ENCODE measurements around the gene BLOC1S5.
"Not testable (repeated sequence)": the region's sequence is repeated elsewhere in the genome, so short reads cannot be mapped to it uniquely, and the experiment has no call there.

Gene BLOC1S5

GRCh38 chr6:7992002-7992815, 72.0 kb downstream of the BLOC1S5 start:
- peak; percentile 6 for DNase-seq

GRCh38 chr6:7991536-7991935, 72.7 kb downstream of the BLOC1S5 start:
- DNase-seq, result no peak

DNA sequence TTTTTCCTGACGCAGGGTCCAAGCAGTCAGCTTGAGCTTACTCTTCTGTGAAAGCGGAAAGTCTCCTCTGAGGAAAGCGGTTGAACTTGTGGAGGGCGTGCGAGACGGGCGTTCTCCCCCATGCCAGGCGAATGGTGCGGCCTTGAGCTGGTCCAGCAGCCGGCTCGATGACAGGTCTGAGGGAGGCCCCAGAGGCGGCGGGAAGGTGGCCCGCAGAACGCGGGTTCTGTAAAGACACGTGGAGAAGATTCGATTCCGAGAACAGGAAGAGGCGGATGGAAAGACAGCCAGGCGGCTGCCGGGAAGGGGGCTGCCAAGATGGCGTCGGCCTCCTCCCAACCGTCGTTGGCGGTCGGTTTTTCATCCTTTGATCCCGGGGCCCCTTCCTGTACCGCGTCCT, 78.0 kb downstream of the BLOC1S5 start:
- DNase-seq, result no peak

GRCh38 chr6:7983967-7984366, 80.2 kb downstream of the BLOC1S5 start:
- not testable (repeated sequence) for DNase-seq

DNA sequence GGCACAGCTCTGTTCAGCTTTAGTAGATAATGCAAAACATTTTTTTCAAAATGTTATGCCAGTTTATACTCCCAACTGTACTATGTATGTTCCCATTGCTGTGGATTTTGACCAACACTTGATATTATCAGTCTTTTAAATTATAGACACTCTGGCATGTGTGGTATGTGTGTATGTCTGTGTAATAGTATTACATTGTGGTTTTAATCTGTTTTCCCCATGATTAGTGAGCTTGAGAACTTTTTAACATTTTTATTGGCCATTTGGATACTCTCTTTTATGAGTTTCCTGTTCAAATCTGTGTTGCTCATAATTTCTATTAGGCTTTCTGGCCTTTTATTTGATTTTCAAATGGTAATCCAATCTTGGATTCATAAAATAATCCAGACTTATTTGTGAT, 84.4 kb downstream of the BLOC1S5 start:
- no peak for DNase-seq

DNA sequence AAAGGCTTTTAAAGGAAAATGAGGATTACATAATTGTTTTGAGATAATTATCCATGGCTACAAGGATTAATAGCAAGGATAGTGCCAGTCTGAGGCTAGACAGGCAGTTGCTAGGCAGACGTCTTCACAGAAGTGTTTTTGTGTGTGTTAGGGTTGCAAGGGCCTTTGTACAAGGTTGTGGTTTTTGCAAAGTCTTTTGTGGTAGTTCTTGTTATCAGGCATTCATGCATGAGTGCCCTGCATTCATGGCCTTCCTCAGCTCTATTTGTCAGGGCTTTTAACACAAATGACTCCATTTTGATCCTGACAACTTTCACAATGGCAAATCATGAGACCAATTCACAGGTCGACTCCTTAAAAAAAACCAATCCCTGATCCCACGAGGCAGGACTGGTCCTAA, 85.5 kb downstream of the BLOC1S5 start:
- no peak for DNase-seq

DNA sequence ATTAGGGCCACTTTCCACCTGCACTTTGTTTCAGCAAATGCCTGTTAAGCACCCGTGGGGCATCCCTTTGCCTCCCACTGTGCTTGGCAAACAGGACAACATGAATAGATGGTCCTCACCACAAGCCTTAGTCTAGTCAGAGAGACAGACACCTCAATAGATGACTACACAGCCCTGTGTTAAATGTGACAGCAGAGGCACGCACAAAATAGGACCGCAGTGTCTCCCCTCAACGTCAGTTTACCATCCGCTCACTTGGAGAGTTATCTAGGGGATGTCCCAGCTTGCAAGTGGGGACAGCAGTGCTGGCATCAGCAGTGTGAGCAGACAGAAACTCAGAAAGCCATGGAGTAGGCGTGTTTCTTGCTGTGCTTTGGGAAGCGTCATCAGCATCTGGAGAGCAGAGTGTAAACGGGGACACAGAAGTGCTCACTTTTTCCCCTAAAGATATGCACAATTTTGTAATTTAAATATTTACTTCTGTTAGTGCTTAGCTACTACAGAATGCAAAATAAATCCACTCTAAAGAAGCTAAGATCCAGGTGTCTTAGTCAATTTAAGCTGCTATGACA, 87.6 kb downstream of the BLOC1S5 start:
- no peak for DNase-seq

GRCh38 chr6:7975764-7976146, 88.4 kb downstream of the BLOC1S5 start:
- no peak for DNase-seq

- peak; percentile 29 for DNase-seq
Observed at GRCh38 chr6:7974938-7975763, 89.0 kb downstream of the BLOC1S5 start.

DNA sequence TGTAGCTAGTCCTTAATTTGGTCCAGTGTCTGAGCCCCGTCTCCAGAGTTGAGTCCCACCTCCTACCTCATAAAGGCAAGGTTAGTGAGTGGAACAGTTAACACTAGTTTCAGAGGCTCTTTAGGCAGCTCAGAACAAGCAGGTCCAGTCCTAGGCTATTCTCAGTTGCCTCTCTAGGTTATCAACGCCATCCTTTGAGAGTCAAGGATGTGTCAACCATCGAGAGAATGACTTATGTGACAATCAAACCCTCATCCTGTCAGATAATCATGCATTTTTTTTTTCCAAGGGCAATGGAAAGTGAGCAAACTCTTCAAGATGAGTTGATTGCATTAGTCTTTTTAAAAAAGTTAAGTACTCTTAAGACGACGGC, 89.6 kb downstream of the BLOC1S5 start:
- no peak for DNase-seq

GRCh38 chr6:7973584-7973983, 90.6 kb downstream of the BLOC1S5 start:
- no peak for DNase-seq

DNA sequence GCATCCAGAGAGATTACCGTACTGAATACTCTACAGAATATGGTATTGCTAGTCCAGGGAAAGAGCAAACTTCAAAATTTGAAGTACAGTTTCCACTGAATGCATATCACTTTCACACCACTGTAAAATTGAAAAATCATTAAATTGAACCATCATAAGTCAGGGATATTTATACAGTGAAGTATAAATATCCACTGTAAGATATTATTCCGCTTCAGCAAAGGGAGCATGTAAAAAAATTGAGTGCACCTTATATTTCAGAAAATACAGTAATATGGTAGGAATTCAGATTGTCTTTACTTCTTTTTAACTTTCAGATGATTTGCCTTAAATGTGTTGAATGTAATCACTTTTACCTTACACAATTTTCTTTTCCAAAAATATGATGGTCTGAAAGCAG, 92.7 kb downstream of the BLOC1S5 start:
- DNase-seq, result no peak

GRCh38 chr6:7970616-7971015, 93.6 kb downstream of the BLOC1S5 start:
- DNase-seq, result no peak
